ENCODE results near the gene HCRTR2. TPM values are rescaled to one million over a fixed set of nuclear protein-coding genes. Genes with fewer than 3 reads are reported as not detected.

The HCRTR2 gene
- total and polyA plus RNA-seq, 2 experiments from 2014 or later = not detected

- Histone ChIP-seq H3K27me3 (peaks cover 40% of the 10 kb centered on the region), H3K27ac (no peak overlapping the region), H3K36me3 (no peaks in the 10 kb centered on the region), H3K4me3 (no peak overlapping the region), H3K4me1 (ENCODE audit: low read depth) (no peaks in the 10 kb centered on the region), H3K9me3 (ENCODE audit: low read depth) (no peaks in the 10 kb centered on the region)
- DNase-seq (ENCODE audit: low read depth in 1 of 2, low spot score in 1 of 2) = peak; percentile 13 to 59
- TF ChIP-seq, protein P1, sequence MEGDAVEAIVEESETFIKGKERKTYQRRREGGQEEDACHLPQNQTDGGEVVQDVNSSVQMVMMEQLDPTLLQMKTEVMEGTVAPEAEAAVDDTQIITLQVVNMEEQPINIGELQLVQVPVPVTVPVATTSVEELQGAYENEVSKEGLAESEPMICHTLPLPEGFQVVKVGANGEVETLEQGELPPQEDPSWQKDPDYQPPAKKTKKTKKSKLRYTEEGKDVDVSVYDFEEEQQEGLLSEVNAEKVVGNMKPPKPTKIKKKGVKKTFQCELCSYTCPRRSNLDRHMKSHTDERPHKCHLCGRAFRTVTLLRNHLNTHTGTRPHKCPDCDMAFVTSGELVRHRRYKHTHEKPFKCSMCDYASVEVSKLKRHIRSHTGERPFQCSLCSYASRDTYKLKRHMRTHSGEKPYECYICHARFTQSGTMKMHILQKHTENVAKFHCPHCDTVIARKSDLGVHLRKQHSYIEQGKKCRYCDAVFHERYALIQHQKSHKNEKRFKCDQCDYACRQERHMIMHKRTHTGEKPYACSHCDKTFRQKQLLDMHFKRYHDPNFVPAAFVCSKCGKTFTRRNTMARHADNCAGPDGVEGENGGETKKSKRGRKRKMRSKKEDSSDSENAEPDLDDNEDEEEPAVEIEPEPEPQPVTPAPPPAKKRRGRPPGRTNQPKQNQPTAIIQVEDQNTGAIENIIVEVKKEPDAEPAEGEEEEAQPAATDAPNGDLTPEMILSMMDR (IDR thresholded peaks at IDR 0.05; ENCODE audit: low read depth, low read length) = no peak
Observed at GRCh38 chr6:55176958-55177357, 2.6 kb downstream of the HCRTR2 start.

GRCh38 chr6:55180258-55180657 is 5.9 kb downstream of the HCRTR2 start:
- H3K27me3 ChIP-seq = peaks cover 12% of the 10 kb centered on the region
- no peak overlapping the region for H3K27ac ChIP-seq
- no peaks in the 10 kb centered on the region for H3K9me3 ChIP-seq (ENCODE audit: low read depth)
- H3K4me3 ChIP-seq = no peak overlapping the region
- no peaks in the 10 kb centered on the region for H3K36me3 ChIP-seq
- no peak for DNase-seq (ENCODE audit: low read depth in 1 of 2, low spot score in 1 of 2)
- no peaks in the 10 kb centered on the region for H3K4me1 ChIP-seq (ENCODE audit: low read depth)
- TF ChIP-seq, protein P1 (IDR thresholded peaks at IDR 0.05; ENCODE audit: low read depth, low read length) = no peak

- Histone ChIP-seq H3K4me1 (ENCODE audit: low read depth) (no peaks in the 10 kb centered on the region), H3K36me3 (no peaks in the 10 kb centered on the region), H3K27ac (no peak overlapping the region), H3K4me3 (no peak overlapping the region), H3K9me3 (ENCODE audit: low read depth) (no peaks in the 10 kb centered on the region), H3K27me3 (no peaks in the 10 kb centered on the region)
- no peak for DNase-seq (ENCODE audit: low read depth in 1 of 2, low spot score in 1 of 2)
- TF ChIP-seq, protein P1 (IDR thresholded peaks at IDR 0.05; ENCODE audit: low read depth, low read length) = no peak
Observed at GRCh38 chr6:55182016-55182650, 7.8 kb downstream of the HCRTR2 start.

DNA sequence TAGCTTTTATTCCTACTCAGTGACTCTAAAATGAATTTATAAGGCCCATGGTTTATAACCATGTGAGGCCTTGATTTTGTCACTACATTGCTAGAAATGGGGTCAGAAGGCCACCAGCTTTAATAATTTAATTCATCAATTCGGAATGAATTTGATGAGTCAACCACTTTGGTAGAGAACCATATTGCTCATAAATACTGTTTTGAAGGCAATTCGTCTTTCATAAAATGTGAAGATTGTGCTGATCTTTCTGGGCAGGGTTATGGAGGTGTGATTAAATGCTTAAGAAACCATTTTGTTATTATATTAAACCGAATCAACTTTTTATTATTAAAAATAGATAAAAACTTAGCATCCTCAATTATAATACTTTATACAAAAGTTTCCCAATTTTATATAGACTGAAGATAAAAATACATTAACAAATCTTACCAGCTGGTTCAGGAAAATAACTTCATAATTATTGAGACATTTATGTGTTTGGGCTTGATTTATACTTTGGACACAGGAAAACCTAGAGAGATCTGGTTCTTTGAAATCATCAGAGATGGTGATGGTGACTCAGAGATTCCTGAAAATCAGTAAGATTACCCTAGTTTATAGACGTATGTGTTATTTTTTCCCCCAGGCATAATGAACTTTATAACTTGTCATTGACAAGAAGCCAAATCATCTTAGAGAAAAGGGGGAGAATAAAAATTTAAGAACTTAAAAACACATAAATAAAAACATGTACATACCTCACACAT is 10.6 kb downstream of the HCRTR2 start:
- Histone ChIP-seq H3K36me3 (no peaks in the 10 kb centered on the region), H3K4me1 (ENCODE audit: low read depth) (no peaks in the 10 kb centered on the region), H3K9me3 (ENCODE audit: low read depth) (no peaks in the 10 kb centered on the region), H3K27ac (no peak overlapping the region), H3K27me3 (no peaks in the 10 kb centered on the region), H3K4me3 (no peak overlapping the region)
- TF ChIP-seq, protein P1 (IDR thresholded peaks at IDR 0.05; ENCODE audit: low read depth, low read length) = no peak
- DNase-seq (ENCODE audit: low read depth in 1 of 2, low spot score in 1 of 2) = no peak

GRCh38 chr6:55198715-55199114 is 24.4 kb downstream of the HCRTR2 start:
- Histone ChIP-seq H3K27me3 (no peaks in the 10 kb centered on the region), H3K4me3 (no peak overlapping the region), H3K27ac (no peak overlapping the region), H3K4me1 (ENCODE audit: low read depth) (no peaks in the 10 kb centered on the region), H3K9me3 (ENCODE audit: low read depth) (no peaks in the 10 kb centered on the region), H3K36me3 (no peaks in the 10 kb centered on the region)
- TF ChIP-seq, protein P1 (IDR thresholded peaks at IDR 0.05; ENCODE audit: low read depth, low read length) = no peak
- DNase-seq (ENCODE audit: low read depth in 1 of 2, low spot score in 1 of 2) = no peak

Measured in cardiac muscle cell (in vitro differentiated cells and primary cell).